ENCODE results near the gene TIGD7. TPM values are rescaled to one million over a fixed set of nuclear protein-coding genes. Genes with fewer than 3 reads are reported as not detected.

TIGD7 gene
- total and polyA plus RNA-seq, 2 of the 13 experiments (the other 11 are each of a cell fraction or from before 2014, with no cell fraction given): not detected

DNA sequence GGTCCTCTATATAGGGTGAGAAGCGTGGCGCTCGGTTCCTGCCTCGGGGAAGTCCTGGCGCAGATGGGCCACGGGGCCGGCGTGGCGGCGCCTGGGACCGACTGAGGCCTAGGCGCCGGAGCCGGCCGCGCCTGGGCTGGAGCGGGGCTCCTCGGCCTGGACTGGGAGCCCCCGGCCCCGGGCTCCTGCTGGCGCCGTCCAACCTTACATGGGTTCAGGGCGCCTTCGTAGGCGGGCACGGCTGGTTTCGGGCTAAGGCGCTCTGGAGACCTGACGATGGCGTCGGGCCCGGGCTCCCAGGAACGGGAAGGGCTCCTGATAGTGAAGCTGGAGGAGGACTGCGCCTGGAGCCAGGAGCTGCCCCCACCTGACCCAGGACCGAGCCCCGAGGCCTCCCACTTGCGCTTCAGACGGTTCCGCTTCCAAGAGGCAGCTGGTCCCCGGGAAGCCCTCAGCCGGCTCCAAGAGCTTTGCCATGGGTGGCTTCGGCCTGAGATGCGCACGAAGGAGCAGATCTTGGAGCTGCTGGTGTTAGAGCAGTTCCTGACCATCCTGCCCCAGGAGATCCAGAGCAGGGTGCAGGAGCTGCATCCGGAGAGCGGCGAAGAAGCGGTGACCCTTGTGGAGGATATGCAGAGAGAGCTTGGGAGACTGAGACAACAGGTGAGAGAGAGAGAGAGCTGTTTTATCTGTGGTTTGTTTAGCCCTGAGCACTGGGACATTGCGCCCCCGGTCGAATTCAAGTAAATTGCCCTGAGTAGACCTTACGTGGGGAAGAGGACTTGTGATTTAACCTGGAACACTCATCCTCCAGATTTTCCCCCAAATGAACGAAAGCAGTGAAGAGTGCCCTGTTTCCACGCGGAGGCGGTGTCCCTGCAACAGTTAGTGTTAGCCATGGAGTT, 21.4 kb downstream of the TIGD7 start (continued):
- TF ChIP-seq, protein P1, sequence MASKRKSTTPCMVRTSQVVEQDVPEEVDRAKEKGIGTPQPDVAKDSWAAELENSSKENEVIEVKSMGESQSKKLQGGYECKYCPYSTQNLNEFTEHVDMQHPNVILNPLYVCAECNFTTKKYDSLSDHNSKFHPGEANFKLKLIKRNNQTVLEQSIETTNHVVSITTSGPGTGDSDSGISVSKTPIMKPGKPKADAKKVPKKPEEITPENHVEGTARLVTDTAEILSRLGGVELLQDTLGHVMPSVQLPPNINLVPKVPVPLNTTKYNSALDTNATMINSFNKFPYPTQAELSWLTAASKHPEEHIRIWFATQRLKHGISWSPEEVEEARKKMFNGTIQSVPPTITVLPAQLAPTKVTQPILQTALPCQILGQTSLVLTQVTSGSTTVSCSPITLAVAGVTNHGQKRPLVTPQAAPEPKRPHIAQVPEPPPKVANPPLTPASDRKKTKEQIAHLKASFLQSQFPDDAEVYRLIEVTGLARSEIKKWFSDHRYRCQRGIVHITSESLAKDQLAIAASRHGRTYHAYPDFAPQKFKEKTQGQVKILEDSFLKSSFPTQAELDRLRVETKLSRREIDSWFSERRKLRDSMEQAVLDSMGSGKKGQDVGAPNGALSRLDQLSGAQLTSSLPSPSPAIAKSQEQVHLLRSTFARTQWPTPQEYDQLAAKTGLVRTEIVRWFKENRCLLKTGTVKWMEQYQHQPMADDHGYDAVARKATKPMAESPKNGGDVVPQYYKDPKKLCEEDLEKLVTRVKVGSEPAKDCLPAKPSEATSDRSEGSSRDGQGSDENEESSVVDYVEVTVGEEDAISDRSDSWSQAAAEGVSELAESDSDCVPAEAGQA (IDR thresholded peaks at IDR 0.05; ENCODE audit: low read depth): no peak
- TF ChIP-seq, protein P1 (CRISPR knock-in tag; IDR thresholded peaks at IDR 0.05; ENCODE audit: borderline replicate concordance): no peak
- TF ChIP-seq GFI1 (CRISPR knock-in tag; IDR thresholded peaks at IDR 0.05; ENCODE audit: borderline replicate concordance): no peak
- TF ChIP-seq, protein P2, sequence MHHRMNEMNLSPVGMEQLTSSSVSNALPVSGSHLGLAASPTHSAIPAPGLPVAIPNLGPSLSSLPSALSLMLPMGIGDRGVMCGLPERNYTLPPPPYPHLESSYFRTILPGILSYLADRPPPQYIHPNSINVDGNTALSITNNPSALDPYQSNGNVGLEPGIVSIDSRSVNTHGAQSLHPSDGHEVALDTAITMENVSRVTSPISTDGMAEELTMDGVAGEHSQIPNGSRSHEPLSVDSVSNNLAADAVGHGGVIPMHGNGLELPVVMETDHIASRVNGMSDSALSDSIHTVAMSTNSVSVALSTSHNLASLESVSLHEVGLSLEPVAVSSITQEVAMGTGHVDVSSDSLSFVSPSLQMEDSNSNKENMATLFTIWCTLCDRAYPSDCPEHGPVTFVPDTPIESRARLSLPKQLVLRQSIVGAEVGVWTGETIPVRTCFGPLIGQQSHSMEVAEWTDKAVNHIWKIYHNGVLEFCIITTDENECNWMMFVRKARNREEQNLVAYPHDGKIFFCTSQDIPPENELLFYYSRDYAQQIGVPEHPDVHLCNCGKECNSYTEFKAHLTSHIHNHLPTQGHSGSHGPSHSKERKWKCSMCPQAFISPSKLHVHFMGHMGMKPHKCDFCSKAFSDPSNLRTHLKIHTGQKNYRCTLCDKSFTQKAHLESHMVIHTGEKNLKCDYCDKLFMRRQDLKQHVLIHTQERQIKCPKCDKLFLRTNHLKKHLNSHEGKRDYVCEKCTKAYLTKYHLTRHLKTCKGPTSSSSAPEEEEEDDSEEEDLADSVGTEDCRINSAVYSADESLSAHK (CRISPR knock-in tag; IDR thresholded peaks at IDR 0.05; ENCODE audit: borderline replicate concordance): no peak
- TF ChIP-seq, protein P3, sequence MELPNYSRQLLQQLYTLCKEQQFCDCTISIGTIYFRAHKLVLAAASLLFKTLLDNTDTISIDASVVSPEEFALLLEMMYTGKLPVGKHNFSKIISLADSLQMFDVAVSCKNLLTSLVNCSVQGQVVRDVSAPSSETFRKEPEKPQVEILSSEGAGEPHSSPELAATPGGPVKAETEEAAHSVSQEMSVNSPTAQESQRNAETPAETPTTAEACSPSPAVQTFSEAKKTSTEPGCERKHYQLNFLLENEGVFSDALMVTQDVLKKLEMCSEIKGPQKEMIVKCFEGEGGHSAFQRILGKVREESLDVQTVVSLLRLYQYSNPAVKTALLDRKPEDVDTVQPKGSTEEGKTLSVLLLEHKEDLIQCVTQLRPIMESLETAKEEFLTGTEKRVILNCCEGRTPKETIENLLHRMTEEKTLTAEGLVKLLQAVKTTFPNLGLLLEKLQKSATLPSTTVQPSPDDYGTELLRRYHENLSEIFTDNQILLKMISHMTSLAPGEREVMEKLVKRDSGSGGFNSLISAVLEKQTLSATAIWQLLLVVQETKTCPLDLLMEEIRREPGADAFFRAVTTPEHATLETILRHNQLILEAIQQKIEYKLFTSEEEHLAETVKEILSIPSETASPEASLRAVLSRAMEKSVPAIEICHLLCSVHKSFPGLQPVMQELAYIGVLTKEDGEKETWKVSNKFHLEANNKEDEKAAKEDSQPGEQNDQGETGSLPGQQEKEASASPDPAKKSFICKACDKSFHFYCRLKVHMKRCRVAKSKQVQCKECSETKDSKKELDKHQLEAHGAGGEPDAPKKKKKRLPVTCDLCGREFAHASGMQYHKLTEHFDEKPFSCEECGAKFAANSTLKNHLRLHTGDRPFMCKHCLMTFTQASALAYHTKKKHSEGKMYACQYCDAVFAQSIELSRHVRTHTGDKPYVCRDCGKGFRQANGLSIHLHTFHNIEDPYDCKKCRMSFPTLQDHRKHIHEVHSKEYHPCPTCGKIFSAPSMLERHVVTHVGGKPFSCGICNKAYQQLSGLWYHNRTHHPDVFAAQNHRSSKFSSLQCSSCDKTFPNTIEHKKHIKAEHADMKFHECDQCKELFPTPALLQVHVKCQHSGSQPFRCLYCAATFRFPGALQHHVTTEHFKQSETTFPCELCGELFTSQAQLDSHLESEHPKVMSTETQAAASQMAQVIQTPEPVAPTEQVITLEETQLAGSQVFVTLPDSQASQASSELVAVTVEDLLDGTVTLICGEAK (IDR thresholded peaks at IDR 0.05): no peak
- TF ChIP-seq, protein P3 (CRISPR knock-in tag; IDR thresholded peaks at IDR 0.05): no peak
- no peak for TF ChIP-seq PHF21A (CRISPR knock-in tag; IDR thresholded peaks at IDR 0.05)
- TF ChIP-seq, protein P4, sequence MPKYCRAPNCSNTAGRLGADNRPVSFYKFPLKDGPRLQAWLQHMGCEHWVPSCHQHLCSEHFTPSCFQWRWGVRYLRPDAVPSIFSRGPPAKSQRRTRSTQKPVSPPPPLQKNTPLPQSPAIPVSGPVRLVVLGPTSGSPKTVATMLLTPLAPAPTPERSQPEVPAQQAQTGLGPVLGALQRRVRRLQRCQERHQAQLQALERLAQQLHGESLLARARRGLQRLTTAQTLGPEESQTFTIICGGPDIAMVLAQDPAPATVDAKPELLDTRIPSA (CRISPR knock-in tag; IDR thresholded peaks at IDR 0.05; ENCODE audit: borderline replicate concordance): no peak
- TF ChIP-seq ZNF337 (CRISPR knock-in tag; IDR thresholded peaks at IDR 0.05; ENCODE audit: borderline replicate concordance, low read depth): no peak; the same call in 1 of the 2 replicates

Measured in HepG2 (cell line).